ENCODE measurements around the gene CHAC2. TPM values are rescaled to one million over a fixed set of nuclear protein-coding genes. Genes with fewer than 3 reads are reported as not detected.

CHAC2 gene
- total and polyA plus RNA-seq, 2 donors (not counting 1 experiment from before 2014, with no cell fraction given), result 1.7 to 3.3 TPM

DNA sequence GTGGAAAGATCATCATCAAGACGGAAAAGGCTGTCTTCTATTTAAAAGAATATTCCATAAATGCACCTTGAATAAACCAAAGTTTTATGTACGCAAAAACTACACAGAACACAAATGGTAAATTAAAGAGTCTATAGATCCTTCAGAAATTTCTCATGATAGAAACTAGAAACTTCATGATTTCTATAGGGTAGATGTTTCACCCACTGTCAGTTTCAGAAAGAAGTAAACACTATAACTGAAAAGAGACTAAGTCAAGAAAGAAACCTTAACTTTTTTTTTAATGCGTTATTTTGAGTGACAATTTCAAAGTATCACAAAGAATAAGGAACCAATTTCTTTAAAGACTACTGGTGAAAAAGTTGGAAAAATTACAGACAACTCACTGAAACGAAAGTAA is 41.9 kb upstream of the CHAC2 start:
- Histone ChIP-seq H3K9me3 (ENCODE audit: control insufficient read depth, insufficient read depth, low read depth, low read length) (no peaks in the 10 kb centered on the region), H3K4me1 (ENCODE audit: control insufficient read depth, extremely low read depth, insufficient read depth, low read length) (no peaks in the 10 kb centered on the region), H4K20me1 (ENCODE audit: control insufficient read depth, extremely low read depth, insufficient read depth, low read length) (no peaks in the 10 kb centered on the region), H3K4me3 (replicated peaks in 1 of 4; ENCODE audit: control extremely low read depth in 1 of 4, insufficient read depth in 1 of 4, low read depth in 3 of 4, low read length in 4 of 4) (no peak overlapping the region), H3K27me3 (ENCODE audit: control insufficient read depth, insufficient read depth, low read length) (no peaks in the 10 kb centered on the region), H3K36me3 (ENCODE audit: control insufficient read depth, insufficient read depth, low read length) (no peaks in the 10 kb centered on the region), H3K27ac (ENCODE audit: insufficient read depth, low read length) (no peak overlapping the region), H3K79me2 (ENCODE audit: control insufficient read depth, insufficient read depth, low read length) (no peaks in the 10 kb centered on the region), H3K9ac (ENCODE audit: insufficient read depth, low read length) (no peak overlapping the region), H2AFZ (ENCODE audit: low read length) (no peak overlapping the region), H3K4me2 (ENCODE audit: extremely low read depth, insufficient read depth, low read length) (no peak overlapping the region)
- TF ChIP-seq EZH2 (IDR thresholded peaks at IDR 0.05; ENCODE audit: low read length, missing control alignments), result no peak
- DNase-seq (ENCODE audit: low read depth in 2 of 2), result no peak

GRCh38 chr2:53727921-53728320 is 39.7 kb upstream of the CHAC2 start:
- Histone ChIP-seq H3K9me3 (ENCODE audit: control insufficient read depth, insufficient read depth, low read depth, low read length) (no peaks in the 10 kb centered on the region), H4K20me1 (ENCODE audit: control insufficient read depth, extremely low read depth, insufficient read depth, low read length) (no peaks in the 10 kb centered on the region), H3K4me3 (replicated peaks in 1 of 4; ENCODE audit: control extremely low read depth in 1 of 4, insufficient read depth in 1 of 4, low read depth in 3 of 4, low read length in 4 of 4) (no peak overlapping the region), H3K4me1 (ENCODE audit: control insufficient read depth, extremely low read depth, insufficient read depth, low read length) (no peaks in the 10 kb centered on the region), H3K27me3 (ENCODE audit: control insufficient read depth, insufficient read depth, low read length) (no peaks in the 10 kb centered on the region), H3K79me2 (ENCODE audit: control insufficient read depth, insufficient read depth, low read length) (no peaks in the 10 kb centered on the region), H3K27ac (ENCODE audit: insufficient read depth, low read length) (no peak overlapping the region), H3K36me3 (ENCODE audit: control insufficient read depth, insufficient read depth, low read length) (no peaks in the 10 kb centered on the region), H3K9ac (ENCODE audit: insufficient read depth, low read length) (no peak overlapping the region), H3K4me2 (ENCODE audit: extremely low read depth, insufficient read depth, low read length) (no peak overlapping the region), H2AFZ (ENCODE audit: low read length) (no peak overlapping the region)
- DNase-seq (ENCODE audit: low read depth in 2 of 2), result no peak
- TF ChIP-seq CTCF (conservative IDR thresholded peaks at IDR 0.05 in 1 of 2, IDR thresholded peaks at IDR 0.05 in 1 of 2; ENCODE audit: low read depth in 1 of 2, low read length in 2 of 2) (no peak), EZH2 (IDR thresholded peaks at IDR 0.05; ENCODE audit: low read length, missing control alignments) (no peak)

DNA sequence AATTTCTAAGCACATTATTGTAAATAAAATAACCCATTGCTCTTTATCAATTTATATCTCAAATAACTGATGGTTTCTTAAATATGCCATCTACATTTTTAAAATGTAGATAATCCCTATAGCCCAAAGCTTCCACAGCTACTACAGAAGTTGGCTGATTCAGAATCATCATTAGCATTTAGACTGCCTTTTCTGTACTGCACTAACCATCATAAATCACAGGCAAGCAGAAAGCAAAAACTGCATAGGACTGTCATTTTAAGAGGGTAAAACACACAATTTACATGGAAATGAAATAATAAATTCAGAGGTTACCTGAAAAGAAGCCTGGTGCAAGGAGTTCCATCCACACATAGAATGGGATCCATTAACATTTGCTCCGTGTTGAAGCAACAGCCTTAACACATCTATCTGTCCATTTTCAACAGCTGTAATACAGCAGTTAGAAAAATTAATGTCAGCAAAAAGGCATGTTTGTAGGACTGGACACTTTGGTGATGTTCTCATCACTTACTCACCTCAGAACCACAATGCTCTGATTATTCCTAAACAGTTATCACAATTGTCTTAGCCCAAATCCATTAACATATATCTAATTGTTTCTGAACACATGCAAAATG is 38.4 kb upstream of the CHAC2 start:
- no peaks in the 10 kb centered on the region for H3K79me2 ChIP-seq (ENCODE audit: control insufficient read depth, insufficient read depth, low read length)
- no peak overlapping the region for H3K4me2 ChIP-seq (ENCODE audit: extremely low read depth, insufficient read depth, low read length)
- no peaks in the 10 kb centered on the region for H3K9me3 ChIP-seq (ENCODE audit: control insufficient read depth, insufficient read depth, low read depth, low read length)
- no peak overlapping the region for H2AFZ ChIP-seq (ENCODE audit: low read length)
- DNase-seq (ENCODE audit: low read depth in 2 of 2), result no peak
- no peaks in the 10 kb centered on the region for H3K36me3 ChIP-seq (ENCODE audit: control insufficient read depth, insufficient read depth, low read length)
- no peak overlapping the region for H3K9ac ChIP-seq (ENCODE audit: insufficient read depth, low read length)
- no peak for TF ChIP-seq EZH2 (IDR thresholded peaks at IDR 0.05; ENCODE audit: low read length, missing control alignments)
- TF ChIP-seq CTCF (conservative IDR thresholded peaks at IDR 0.05 in 1 of 2, IDR thresholded peaks at IDR 0.05 in 1 of 2; ENCODE audit: low read depth in 1 of 2, low read length in 2 of 2), result no peak
- no peak overlapping the region for H3K4me3 ChIP-seq (replicated peaks in 1 of 4; ENCODE audit: control extremely low read depth in 1 of 4, insufficient read depth in 1 of 4, low read depth in 3 of 4, low read length in 4 of 4)
- no peak overlapping the region for H3K27ac ChIP-seq (ENCODE audit: insufficient read depth, low read length)
- H4K20me1 ChIP-seq (ENCODE audit: control insufficient read depth, extremely low read depth, insufficient read depth, low read length), result no peaks in the 10 kb centered on the region
- no peaks in the 10 kb centered on the region for H3K27me3 ChIP-seq (ENCODE audit: control insufficient read depth, insufficient read depth, low read length)
- H3K4me1 ChIP-seq (ENCODE audit: control insufficient read depth, extremely low read depth, insufficient read depth, low read length), result no peaks in the 10 kb centered on the region

Measured in fibroblast of lung (primary cell).